HFFc6 (cell line): ENCODE results near the gene EN2. TPM values are rescaled to one million over a fixed set of nuclear protein-coding genes. Genes with fewer than 3 reads are reported as not detected.

Experiments used
- DNase-seq: peaks from one replicate; pipeline ENCODE4 v3.0.0-alpha.2; 2018
- H3K27ac Mint-ChIP-seq: 2 replicates; pipeline ENCODE4 v1.8.0; 2020; ENCODE audit warnings: mild to moderate bottlenecking, mixed read lengths
- H3K27me3 Mint-ChIP-seq: 2 replicates; pipeline ENCODE4 v1.8.0; 2021; ENCODE audit warnings: mild to moderate bottlenecking, moderate library complexity, mixed read lengths; ENCODE audit not compliant: insufficient read depth
- H3K36me3 Mint-ChIP-seq: 2 replicates; pipeline ENCODE4 v1.8.0; 2021; ENCODE audit warnings: low read depth, mixed read lengths
- H3K4me1 Mint-ChIP-seq: 2 replicates; pipeline ENCODE4 v1.8.0; 2020; ENCODE audit warnings: low read depth, mixed read lengths
- H3K4me3 Mint-ChIP-seq: 2 replicates; pipeline ENCODE4 v1.8.0; 2020; ENCODE audit warnings: mild to moderate bottlenecking, moderate library complexity, mixed read lengths
- H3K9me3 Mint-ChIP-seq: 2 replicates; pipeline ENCODE4 v1.8.0; 2020; ENCODE audit warnings: mild to moderate bottlenecking, mixed read lengths
- total RNA-seq, 6 experiments: library from RNA; stranded (reverse); fragmentation: NEBNext Ultra II Directional; extraction: Animal tissue kit (Norgen Biotek cat#: 25700); gene quantifications; 2 replicates in 1 of 6; 3 replicates in 5 of 6; pipeline ENCODE4 v1.2.3, GENCODE V29; 2021
- TF ChIP-seq, protein P1 (sequence below): fragments of 200-600 bp; sonication (generic); IDR thresholded peaks from 2 replicates; pipeline ENCODE4 v1.5.0; 2021; ENCODE audit warnings: antibody characterized with exemption, mild to moderate bottlenecking

EN2 gene
- total RNA-seq, 6 experiments from 2014 or later, result not detected

DNA sequence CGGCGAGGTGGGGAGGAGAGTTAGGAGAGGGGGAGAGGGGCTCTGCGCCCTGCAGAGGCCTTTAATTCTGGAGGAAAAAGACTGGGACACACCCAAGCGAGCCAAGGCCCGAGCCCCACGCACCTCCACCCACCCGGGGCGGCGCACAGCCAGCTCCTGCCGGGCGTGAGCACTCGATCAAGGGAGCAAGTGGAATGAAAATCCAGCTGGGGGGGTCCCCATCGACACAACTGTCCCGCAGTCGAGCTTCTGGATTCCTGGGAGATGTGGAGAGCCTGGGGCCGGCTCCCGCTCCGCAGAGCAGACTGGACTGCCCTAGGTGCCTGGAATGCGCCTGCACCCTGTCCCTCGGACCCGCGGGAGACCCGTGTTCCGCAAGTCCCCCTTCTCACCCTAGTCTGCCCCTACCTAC is 7.4 kb upstream of the EN2 start:
- Mint-ChIP-seq H3K27me3 (peaks cover 62% of the 10 kb centered on the region), H3K9me3 (no peaks in the 10 kb centered on the region), H3K4me3 (no peak overlapping the region), H3K4me1 (no peaks in the 10 kb centered on the region), H3K27ac (no peak overlapping the region), H3K36me3 (no peaks in the 10 kb centered on the region)
- DNase-seq, result no peak
- TF ChIP-seq, protein P1, sequence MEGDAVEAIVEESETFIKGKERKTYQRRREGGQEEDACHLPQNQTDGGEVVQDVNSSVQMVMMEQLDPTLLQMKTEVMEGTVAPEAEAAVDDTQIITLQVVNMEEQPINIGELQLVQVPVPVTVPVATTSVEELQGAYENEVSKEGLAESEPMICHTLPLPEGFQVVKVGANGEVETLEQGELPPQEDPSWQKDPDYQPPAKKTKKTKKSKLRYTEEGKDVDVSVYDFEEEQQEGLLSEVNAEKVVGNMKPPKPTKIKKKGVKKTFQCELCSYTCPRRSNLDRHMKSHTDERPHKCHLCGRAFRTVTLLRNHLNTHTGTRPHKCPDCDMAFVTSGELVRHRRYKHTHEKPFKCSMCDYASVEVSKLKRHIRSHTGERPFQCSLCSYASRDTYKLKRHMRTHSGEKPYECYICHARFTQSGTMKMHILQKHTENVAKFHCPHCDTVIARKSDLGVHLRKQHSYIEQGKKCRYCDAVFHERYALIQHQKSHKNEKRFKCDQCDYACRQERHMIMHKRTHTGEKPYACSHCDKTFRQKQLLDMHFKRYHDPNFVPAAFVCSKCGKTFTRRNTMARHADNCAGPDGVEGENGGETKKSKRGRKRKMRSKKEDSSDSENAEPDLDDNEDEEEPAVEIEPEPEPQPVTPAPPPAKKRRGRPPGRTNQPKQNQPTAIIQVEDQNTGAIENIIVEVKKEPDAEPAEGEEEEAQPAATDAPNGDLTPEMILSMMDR, result no peak

DNA sequence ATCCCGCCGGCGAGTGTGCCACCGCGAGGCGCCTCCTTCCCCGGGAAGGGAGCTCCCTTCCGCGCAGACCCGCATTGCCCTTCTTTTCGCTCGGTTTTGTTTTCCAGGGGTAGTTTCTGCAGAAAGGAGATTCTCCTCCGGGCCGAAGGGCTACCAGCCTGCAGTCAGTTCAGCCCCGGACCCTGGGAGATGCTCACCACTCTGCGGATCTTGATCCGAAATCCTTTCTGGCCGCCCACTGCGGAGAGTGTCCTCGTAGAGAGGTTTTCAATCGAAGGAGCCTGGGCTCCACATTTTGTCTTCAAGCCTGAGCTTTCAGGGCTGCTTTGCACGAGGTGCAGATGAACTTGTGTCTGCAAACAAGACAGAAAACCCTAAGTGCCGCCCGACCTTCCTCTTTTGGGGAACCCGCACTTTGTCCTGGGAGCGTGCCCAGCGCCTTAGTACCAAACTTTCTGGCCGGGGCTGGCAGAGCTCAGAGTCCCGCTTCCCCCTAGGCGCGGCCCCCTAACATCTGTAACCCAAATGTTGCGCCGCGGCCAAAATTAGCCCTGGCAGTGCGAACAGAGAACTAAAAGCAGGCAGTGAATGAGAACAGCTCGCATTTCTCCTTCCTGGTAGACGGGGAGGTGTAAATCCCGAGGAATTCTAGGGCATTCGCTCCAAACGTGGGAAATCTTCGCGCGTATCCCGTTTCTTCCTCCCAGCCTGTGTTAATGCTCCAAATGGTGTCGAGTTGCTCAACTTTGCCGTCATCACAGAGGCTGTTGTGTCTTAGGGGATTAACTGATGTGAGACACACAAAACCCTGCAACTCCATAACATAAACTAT is 6.7 kb upstream of the EN2 start:
- Mint-ChIP-seq H3K4me1 (no peaks in the 10 kb centered on the region), H3K9me3 (no peaks in the 10 kb centered on the region), H3K27me3 (peaks cover 68% of the 10 kb centered on the region), H3K36me3 (no peaks in the 10 kb centered on the region), H3K4me3 (no peak overlapping the region), H3K27ac (no peak overlapping the region)
- TF ChIP-seq, protein P1, result no peak
- DNase-seq, result no peak

GRCh38 chr7:155451840-155452239 is 6.1 kb upstream of the EN2 start:
- Mint-ChIP-seq H3K9me3 (no peaks in the 10 kb centered on the region), H3K27ac (no peak overlapping the region), H3K36me3 (no peaks in the 10 kb centered on the region), H3K4me1 (no peaks in the 10 kb centered on the region), H3K27me3 (peaks cover 75% of the 10 kb centered on the region), H3K4me3 (no peak overlapping the region)
- no peak for DNase-seq
- TF ChIP-seq, protein P1, result no peak

- Mint-ChIP-seq H3K4me3 (no peak overlapping the region), H3K36me3 (no peaks in the 10 kb centered on the region), H3K27ac (no peak overlapping the region), H3K4me1 (no peaks in the 10 kb centered on the region), H3K27me3 (peaks cover 69% of the 10 kb centered on the region), H3K9me3 (no peaks in the 10 kb centered on the region)
- TF ChIP-seq, protein P1, result no peak
- DNase-seq, result no peak
Measured at GRCh38 chr7:155452505-155453295, 5.2 kb upstream of the EN2 start.

- Mint-ChIP-seq H3K27ac (no peak overlapping the region), H3K4me1 (no peaks in the 10 kb centered on the region), H3K27me3 (peaks cover 62% of the 10 kb centered on the region), H3K36me3 (no peaks in the 10 kb centered on the region), H3K4me3 (no peak overlapping the region), H3K9me3 (no peaks in the 10 kb centered on the region)
- TF ChIP-seq, protein P1, result no peak
- DNase-seq, result no peak
Measured at GRCh38 chr7:155453296-155454182, 4.4 kb upstream of the EN2 start.
